ENCODE data around the gene WNT3A.

Gene WNT3A

DNA sequence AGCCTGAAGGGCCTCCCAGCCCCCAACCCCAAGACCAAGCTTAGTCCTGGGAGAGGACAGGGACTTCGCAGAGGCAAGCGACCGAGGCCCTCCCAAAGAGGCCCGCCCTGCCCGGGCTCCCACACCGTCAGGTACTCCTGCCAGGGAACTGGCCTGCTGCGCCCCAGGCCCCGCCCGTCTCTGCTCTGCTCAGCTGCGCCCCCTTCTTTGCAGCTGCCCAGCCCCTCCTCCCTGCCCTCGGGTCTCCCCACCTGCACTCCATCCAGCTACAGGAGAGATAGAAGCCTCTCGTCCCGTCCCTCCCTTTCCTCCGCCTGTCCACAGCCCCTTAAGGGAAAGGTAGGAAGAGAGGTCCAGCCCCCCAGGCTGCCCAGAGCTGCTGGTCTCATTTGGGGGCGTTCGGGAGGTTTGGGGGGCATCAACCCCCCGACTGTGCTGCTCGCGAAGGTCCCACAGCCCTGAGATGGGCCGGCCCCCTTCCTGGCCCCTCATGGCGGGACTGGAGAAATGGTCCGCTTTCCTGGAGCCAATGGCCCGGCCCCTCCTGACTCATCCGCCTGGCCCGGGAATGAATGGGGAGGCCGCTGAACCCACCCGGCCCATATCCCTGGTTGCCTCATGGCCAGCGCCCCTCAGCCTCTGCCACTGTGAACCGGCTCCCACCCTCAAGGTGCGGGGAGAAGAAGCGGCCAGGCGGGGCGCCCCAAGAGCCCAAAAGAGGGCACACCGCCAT, 53.8 kb downstream of the WNT3A start:
- DNase-seq (ENCODE audit: insufficient read length, low spot score) (no peak), FAIRE-seq (no peak)
- TF ChIP-seq, protein P1, sequence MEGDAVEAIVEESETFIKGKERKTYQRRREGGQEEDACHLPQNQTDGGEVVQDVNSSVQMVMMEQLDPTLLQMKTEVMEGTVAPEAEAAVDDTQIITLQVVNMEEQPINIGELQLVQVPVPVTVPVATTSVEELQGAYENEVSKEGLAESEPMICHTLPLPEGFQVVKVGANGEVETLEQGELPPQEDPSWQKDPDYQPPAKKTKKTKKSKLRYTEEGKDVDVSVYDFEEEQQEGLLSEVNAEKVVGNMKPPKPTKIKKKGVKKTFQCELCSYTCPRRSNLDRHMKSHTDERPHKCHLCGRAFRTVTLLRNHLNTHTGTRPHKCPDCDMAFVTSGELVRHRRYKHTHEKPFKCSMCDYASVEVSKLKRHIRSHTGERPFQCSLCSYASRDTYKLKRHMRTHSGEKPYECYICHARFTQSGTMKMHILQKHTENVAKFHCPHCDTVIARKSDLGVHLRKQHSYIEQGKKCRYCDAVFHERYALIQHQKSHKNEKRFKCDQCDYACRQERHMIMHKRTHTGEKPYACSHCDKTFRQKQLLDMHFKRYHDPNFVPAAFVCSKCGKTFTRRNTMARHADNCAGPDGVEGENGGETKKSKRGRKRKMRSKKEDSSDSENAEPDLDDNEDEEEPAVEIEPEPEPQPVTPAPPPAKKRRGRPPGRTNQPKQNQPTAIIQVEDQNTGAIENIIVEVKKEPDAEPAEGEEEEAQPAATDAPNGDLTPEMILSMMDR (IDR thresholded peaks at IDR 0.05; ENCODE audit: insufficient read depth, missing control alignments) = no peak

DNA sequence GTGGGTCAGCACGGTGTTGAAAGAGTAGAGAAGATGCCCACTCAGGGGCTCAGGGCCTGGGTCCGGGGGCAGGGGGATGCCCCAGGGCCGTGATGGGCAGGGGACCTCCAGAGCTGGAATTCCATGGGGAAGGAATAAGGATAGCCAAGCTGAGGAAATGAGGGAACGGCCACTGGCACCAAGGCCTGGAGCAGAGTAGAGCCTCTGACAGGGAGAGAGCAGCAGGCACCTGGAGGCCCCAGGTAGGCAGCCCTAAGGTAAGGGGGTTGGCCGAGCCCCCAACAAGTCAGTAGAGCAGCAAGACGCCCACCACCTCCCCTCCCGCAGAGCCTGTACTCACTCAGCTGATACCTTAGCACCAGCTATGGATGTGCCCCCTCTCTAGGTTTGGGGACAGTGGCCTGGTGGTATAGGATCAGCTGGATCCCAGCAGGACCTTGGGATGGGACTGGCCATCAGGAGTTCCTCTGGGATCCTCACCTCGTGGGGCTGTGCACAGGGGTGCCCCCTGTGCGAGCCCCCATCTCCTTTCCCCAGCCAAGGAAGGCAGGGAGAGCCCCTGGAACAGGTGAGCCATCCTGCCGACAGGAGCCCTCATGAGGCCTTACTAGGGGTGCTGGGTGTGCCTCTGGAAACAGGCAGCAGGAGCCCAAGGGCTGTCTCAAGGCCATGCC, 54.8 kb downstream of the WNT3A start:
- FAIRE-seq = no peak
- TF ChIP-seq, protein P1 (IDR thresholded peaks at IDR 0.05; ENCODE audit: insufficient read depth, missing control alignments) = no peak
- DNase-seq (ENCODE audit: insufficient read length, low spot score) = no peak

DNA sequence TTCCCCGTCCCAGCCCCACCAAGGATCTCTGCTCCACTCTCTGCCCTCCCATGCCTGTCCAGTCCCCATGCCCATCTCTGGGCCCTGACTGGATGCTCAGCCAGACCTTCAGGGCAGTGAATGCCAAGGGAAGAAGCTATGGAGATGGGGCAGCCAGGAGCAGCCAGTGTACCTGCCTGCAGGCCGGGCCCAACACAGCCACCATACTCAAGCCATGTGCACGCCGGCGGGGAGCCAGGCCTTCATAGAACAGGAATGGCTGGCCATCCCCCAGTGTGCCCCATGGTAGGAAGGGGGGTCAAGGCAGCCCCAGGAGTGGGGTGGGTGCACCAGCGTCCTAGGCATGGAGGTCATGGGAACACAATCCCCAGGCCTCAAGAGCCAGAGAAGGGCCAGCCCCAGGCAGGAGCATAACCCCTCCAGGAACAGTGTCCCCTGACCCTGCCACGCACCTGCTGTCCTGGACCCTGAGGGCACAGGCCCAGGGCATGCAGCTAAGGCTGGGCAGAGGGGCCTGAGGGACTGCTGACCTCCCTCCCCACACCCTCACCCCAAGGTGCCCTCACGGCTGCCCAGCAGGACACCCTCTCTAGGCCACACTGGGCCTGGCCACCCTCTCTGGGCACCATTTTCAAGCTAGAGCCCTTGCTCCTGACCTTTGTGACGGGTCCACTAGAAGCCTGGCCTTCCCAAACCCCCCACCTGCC, 55.4 kb downstream of the WNT3A start:
- DNase-seq (ENCODE audit: insufficient read length, low spot score) (no peak), FAIRE-seq (no peak)
- TF ChIP-seq, protein P1 (IDR thresholded peaks at IDR 0.05; ENCODE audit: insufficient read depth, missing control alignments) = no peak

DNA sequence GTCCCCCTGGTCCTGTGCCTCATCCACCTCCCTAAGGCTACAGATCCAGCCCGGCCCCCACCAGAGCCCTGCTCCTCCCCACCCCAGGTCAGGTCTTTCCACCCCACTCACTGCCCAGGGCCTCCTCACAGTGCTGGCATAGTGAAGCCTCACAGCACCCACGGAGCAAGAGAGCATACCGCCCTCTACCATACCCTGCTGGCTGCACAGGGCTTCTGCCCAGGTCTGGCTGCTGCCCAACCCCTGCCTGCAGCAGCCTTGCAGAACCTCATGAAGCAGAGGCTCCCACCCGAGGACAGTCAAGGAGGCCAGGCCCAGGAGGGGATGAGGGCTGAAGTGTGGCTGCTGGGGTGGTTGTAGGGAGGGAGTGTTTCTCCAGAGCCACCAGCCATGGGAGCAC, 56.0 kb downstream of the WNT3A start:
- no peak for DNase-seq (ENCODE audit: insufficient read length, low spot score)
- TF ChIP-seq, protein P1 (IDR thresholded peaks at IDR 0.05; ENCODE audit: insufficient read depth, missing control alignments) = no peak
- no peak for FAIRE-seq

DNA sequence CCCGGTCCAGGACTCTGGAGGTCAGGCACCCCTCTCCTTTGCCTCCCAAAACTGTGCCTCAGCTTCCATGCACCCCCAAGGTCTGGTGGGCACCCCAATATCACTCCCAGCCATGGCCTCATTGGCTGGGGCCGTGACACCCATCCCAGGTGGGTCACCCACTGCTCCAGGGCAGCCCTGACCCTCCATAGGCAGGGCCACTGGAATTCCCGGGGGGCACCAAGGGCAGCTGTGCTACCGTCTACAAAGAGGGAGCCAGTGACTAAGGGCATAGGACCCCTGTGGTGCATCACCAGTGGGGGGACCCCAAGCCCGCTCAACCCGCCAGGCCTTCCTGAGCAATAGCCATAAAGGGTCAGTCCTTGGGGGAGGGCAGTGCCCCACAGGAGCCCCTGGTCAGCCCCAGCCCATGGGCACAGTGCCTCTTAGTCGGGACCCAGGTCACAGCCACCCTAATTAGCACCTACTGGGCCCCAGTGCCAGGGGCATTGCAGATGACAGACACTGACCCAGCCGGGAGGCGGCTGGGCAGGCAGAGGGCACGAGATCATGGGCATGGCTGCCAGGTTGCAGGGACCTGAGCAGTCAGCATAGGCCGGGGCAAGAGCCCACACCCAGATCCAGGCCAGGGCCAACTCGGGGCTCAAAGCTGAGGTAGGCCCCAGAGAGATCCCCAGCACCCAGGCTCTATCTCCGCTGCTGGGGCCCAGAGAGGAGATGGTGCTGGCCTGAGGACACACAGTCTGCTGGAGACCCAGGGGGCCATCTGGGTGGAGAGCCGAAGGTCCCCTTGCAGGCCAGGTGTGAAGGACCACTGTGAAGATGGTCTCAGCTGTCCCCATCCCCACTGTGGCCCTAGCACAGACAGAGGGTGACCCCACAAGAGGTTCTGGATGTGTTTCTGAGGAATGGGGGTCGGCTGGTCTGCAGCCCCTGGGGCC, 56.7 kb downstream of the WNT3A start:
- no peak for FAIRE-seq
- TF ChIP-seq, protein P1 (IDR thresholded peaks at IDR 0.05; ENCODE audit: insufficient read depth, missing control alignments) = no peak
- DNase-seq (ENCODE audit: insufficient read length, low spot score) = no peak

DNA sequence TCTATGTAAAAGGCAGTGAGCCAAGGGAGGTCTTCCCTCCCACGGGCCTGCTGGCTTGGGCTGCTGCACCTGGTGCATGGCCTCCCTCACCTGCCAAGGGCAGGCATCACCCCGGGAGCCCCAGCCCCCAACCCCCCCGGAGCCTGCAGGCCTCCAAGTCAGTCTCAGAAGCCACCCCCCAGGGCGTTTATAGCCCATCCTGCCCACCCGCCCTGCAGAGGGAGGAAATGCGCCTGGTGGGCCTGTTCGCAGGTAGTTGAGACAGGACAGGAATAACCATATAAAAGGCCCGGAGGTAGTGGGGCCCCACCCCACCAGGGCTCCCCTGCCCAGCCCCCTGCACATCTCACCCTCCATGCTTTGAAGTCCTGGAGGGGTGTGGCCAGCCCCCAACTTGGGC, 57.5 kb downstream of the WNT3A start:
- TF ChIP-seq, protein P1 (IDR thresholded peaks at IDR 0.05; ENCODE audit: insufficient read depth, missing control alignments) = no peak
- DNase-seq (ENCODE audit: insufficient read length, low spot score) (no peak), FAIRE-seq (no peak)
